SK-N-SH treated with all-trans-retinoic acid at 6 μM for 48 hours (cell line): Measurements from ENCODE around the gene AGPAT3.

Source experiments
- ATAC-seq: fragments of 200-7000 bp; cut with Tn5 transposase; 3 replicates; pipeline ENCODE4 v1.9.1; 2020; ENCODE audit warnings: mild to moderate bottlenecking, moderate library complexity
- CREB5 ChIP-seq: fragments of 250-450 bp; sonication (Bioruptor Pico); IDR thresholded peaks from 2 replicates; pipeline ENCODE4 v1.5.1; 2020; ENCODE audit warnings: low read depth, mild to moderate bottlenecking, moderate library complexity
- CSDC2 ChIP-seq: fragments of 250-450 bp; sonication (Bioruptor Pico); IDR thresholded peaks from 2 replicates; pipeline ENCODE4 v1.5.0; 2020; ENCODE audit warnings: mild to moderate bottlenecking, moderate library complexity
- CSRNP3 ChIP-seq: fragments of 250-450 bp; sonication (Bioruptor Pico); IDR thresholded peaks from 2 replicates; pipeline ENCODE4 v1.5.1; 2021; ENCODE audit warnings: mild to moderate bottlenecking, moderate library complexity
- ESRRG ChIP-seq: fragments of 250-450 bp; sonication (Bioruptor Pico); IDR thresholded peaks from 2 replicates; pipeline ENCODE4 v1.6.1; 2021; ENCODE audit warnings: mild to moderate bottlenecking
- GLIS3 ChIP-seq: fragments of 250-450 bp; sonication (Bioruptor Pico); IDR thresholded peaks from 2 replicates; pipeline ENCODE4 v1.5.0; 2020; ENCODE audit warnings: mild to moderate bottlenecking, moderate library complexity
- ISL1 ChIP-seq: fragments of 250-450 bp; sonication (Bioruptor Pico); IDR thresholded peaks from 2 replicates; pipeline ENCODE4 v2.1.2; 2022; ENCODE audit warnings: mild to moderate bottlenecking, moderate library complexity
- OSR1 ChIP-seq: fragments of 250-450 bp; sonication (Bioruptor Pico); IDR thresholded peaks from 2 replicates; pipeline ENCODE4 v1.8.0; 2022; ENCODE audit warnings: moderate library complexity, mild to moderate bottlenecking, inconsistent platforms
- RARB ChIP-seq: fragments of 250-450 bp; sonication (Bioruptor Pico); IDR thresholded peaks from 2 replicates; pipeline ENCODE4 v1.8.0; 2021; ENCODE audit warnings: mild to moderate bottlenecking, moderate library complexity
- SNAI2 ChIP-seq: fragments of 250-450 bp; sonication (Bioruptor Pico); IDR thresholded peaks from 2 replicates; pipeline ENCODE4 v1.5.0; 2020; ENCODE audit warnings: mild to moderate bottlenecking, moderate library complexity
- TCF4 ChIP-seq: fragments of 250-450 bp; sonication (Bioruptor Pico); IDR thresholded peaks from 2 replicates; pipeline ENCODE4 v1.8.0; 2021; ENCODE audit warnings: mild to moderate bottlenecking, moderate library complexity, borderline replicate concordance
- TOX ChIP-seq: fragments of 250-450 bp; sonication (Bioruptor Pico); IDR thresholded peaks from 2 replicates; pipeline ENCODE4 v1.8.0; 2021; ENCODE audit warnings: mild to moderate bottlenecking, moderate library complexity, borderline replicate concordance
- ZC3H10 ChIP-seq: fragments of 250-450 bp; sonication (Bioruptor Pico); IDR thresholded peaks from 2 replicates; pipeline ENCODE4 v1.5.1; 2021; ENCODE audit warnings: mild to moderate bottlenecking, moderate library complexity
- ZFP3 ChIP-seq: fragments of 250-450 bp; sonication (Bioruptor Pico); IDR thresholded peaks from 2 replicates; pipeline ENCODE4 v1.5.0; 2020; ENCODE audit warnings: mild to moderate bottlenecking, moderate library complexity
- ZFP30 ChIP-seq: fragments of 450-650 bp; formaldehyde crosslinking; IDR thresholded peaks from 2 replicates; pipeline ENCODE4 v1.5.0; 2022; ENCODE audit warnings: mild to moderate bottlenecking, moderate library complexity
- ZNF70 ChIP-seq: fragments of 450-650 bp; formaldehyde crosslinking; IDR thresholded peaks from 2 replicates; pipeline ENCODE4 v1.5.0; 2020; ENCODE audit warnings: mild to moderate bottlenecking, moderate library complexity
- TF ChIP-seq, protein P1 (sequence below): fragments of 250-450 bp; sonication (Bioruptor Pico); IDR thresholded peaks from 2 replicates; pipeline ENCODE4 v1.5.0; 2020; ENCODE audit warnings: mild to moderate bottlenecking, moderate library complexity
- TF ChIP-seq, protein P2 (sequence below): fragments of 250-450 bp; sonication (Bioruptor Pico); IDR thresholded peaks from 2 replicates; pipeline ENCODE4 v1.8.0; 2020; ENCODE audit warnings: mild to moderate bottlenecking, moderate library complexity, borderline replicate concordance

AGPAT3 gene

DNA sequence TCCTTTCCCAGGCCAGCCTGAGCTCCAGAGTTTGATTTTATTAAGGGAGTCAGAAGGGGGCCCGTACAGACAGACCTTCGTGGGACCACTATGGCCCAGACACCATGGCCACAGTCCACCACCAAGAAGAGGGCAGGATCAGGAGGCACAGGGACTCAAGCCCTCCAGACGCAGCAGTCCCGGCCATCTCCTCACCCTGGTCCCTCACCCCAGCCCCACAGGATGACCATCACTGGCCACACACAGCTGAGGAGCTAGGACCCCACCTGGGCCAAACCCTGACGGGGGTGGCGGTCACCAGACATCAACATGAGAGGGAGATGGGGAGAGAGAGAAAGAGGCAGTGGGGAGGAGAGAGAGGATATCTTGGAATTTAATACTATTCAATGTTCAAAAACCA, 29.2 kb upstream of the AGPAT3 start:
- TF ChIP-seq, protein P1, sequence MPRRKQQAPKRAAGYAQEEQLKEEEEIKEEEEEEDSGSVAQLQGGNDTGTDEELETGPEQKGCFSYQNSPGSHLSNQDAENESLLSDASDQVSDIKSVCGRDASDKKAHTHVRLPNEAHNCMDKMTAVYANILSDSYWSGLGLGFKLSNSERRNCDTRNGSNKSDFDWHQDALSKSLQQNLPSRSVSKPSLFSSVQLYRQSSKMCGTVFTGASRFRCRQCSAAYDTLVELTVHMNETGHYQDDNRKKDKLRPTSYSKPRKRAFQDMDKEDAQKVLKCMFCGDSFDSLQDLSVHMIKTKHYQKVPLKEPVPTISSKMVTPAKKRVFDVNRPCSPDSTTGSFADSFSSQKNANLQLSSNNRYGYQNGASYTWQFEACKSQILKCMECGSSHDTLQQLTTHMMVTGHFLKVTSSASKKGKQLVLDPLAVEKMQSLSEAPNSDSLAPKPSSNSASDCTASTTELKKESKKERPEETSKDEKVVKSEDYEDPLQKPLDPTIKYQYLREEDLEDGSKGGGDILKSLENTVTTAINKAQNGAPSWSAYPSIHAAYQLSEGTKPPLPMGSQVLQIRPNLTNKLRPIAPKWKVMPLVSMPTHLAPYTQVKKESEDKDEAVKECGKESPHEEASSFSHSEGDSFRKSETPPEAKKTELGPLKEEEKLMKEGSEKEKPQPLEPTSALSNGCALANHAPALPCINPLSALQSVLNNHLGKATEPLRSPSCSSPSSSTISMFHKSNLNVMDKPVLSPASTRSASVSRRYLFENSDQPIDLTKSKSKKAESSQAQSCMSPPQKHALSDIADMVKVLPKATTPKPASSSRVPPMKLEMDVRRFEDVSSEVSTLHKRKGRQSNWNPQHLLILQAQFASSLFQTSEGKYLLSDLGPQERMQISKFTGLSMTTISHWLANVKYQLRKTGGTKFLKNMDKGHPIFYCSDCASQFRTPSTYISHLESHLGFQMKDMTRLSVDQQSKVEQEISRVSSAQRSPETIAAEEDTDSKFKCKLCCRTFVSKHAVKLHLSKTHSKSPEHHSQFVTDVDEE (CRISPR knock-in tag): no peak
- TF ChIP-seq ZNF70 (CRISPR knock-in tag) (no peak), ZFP3 (CRISPR knock-in tag) (no peak), ZFP30 (CRISPR knock-in tag) (no peak)
- TF ChIP-seq, all 23 proteins: peak for 0
- no peak for ATAC-seq

DNA sequence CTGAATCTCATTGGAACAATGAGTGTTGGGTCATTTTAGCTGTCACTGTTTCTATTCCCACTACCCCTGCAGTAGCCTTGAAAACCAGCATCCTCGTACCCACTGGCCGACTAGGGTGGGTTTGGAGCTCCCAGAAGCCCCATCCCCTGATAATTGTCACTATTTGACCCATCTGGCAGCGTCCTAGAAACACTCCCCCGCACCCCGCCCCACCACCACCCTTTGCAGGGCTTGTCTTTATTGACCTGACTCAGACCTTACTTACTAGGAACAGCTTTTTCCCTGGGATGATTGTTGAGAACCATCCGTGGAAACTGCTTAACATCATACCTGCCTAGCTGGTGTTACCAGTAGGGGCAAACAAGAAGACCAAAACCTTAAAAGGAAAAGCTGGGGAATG, 28.4 kb upstream of the AGPAT3 start:
- ATAC-seq: no peak
- TF ChIP-seq ZFP3 (CRISPR knock-in tag) (no peak), ZC3H10 (no peak), ESRRG (no peak), TOX (no peak), ZNF70 (CRISPR knock-in tag) (no peak), CSRNP3 (CRISPR knock-in tag) (no peak), ISL1 (CRISPR knock-in tag) (no peak)
- TF ChIP-seq, protein P2, sequence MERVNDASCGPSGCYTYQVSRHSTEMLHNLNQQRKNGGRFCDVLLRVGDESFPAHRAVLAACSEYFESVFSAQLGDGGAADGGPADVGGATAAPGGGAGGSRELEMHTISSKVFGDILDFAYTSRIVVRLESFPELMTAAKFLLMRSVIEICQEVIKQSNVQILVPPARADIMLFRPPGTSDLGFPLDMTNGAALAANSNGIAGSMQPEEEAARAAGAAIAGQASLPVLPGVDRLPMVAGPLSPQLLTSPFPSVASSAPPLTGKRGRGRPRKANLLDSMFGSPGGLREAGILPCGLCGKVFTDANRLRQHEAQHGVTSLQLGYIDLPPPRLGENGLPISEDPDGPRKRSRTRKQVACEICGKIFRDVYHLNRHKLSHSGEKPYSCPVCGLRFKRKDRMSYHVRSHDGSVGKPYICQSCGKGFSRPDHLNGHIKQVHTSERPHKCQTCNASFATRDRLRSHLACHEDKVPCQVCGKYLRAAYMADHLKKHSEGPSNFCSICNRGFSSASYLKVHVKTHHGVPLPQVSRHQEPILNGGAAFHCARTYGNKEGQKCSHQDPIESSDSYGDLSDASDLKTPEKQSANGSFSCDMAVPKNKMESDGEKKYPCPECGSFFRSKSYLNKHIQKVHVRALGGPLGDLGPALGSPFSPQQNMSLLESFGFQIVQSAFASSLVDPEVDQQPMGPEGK: no peak
- TF ChIP-seq, all 23 proteins: peak for 0

DNA sequence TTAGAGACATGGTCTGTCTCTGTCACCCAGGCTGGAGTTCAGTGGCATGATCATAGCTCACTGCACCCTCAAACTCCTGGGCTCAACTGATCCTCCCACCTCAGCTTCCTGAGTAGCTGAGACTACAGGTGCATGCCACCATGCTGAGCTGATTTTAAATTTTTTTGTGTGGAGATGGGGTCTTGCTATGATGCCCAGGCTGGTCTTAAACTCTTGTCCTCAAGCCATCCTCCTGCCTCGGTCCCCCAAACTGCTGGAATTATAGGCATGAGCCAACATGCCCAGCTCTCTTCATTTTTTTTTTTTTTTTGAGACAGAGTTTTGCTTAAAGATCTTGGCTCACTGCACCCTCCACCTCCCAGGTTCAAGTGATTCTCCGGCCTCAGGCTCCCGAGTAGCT, 24.8 kb upstream of the AGPAT3 start:
- no peak for ATAC-seq

More for the DNA sequence above, 24.8 kb upstream of the AGPAT3 start:
- TF ChIP-seq ZC3H10 (no peak), CSDC2 (no peak), ISL1 (CRISPR knock-in tag) (no peak), GLIS3 (no peak), CREB5 (CRISPR knock-in tag) (no peak), RARB (CRISPR knock-in tag) (no peak), ZFP3 (CRISPR knock-in tag) (no peak), TOX (no peak), ESRRG (no peak), TCF4 (CRISPR knock-in tag) (no peak), ZFP30 (CRISPR knock-in tag) (no peak), OSR1 (no peak), SNAI2 (CRISPR knock-in tag) (no peak)
- TF ChIP-seq, protein P2: no peak
- TF ChIP-seq, protein P1 (CRISPR knock-in tag): no peak
